CD4-positive, alpha-beta T cell (primary cell): ENCODE data around the gene ANKRD53. TPM values are rescaled to one million over a fixed set of nuclear protein-coding genes. Genes with fewer than 3 reads are reported as not detected.

ENCODE experiments used
- ATAC-seq: fragments of 200-7000 bp; cut with Tn5 transposase; one replicate; pipeline ENCODE4 v1.10.0; 2022; ENCODE audit warnings: mild to moderate bottlenecking; ENCODE audit not compliant: poor library complexity
- CTCF ChIA-PET: fragments of 350-600 bp; sonication (Branson Sonifier 250); formaldehyde crosslinking; loops from one replicate; lab custom pipeline; 2021; ENCODE audit warnings: antibody characterized with exemption, inconsistent platforms; lab: Charles Lee
- POLR2A ChIA-PET: fragments of 350-600 bp; sonication (Branson Sonifier 250); formaldehyde crosslinking; loops from one replicate; lab custom pipeline; 2021; ENCODE audit warnings: antibody characterized with exemption, inconsistent platforms; lab: Charles Lee
- DNase-seq, 14 experiments: peaks; one replicate each; pipeline ENCODE4 v3.0.0-alpha.2; 2013 to 2020; ENCODE audit warnings: mixed read lengths in 2 of 14
- H3K27ac ChIP-seq, 2 donors: one replicate each; pipeline versions ENCODE4 v1.5.1 to v1.7.0; 2013; ENCODE audit warnings: low read length in 2 of 2, low read depth in 1 of 2, mild to moderate bottlenecking in 1 of 2
- H3K27me3 ChIP-seq, 2 experiments: 1 replicate in 1 of 2; 2 replicates in 1 of 2; pipeline versions ENCODE4 v1.6.1 to v1.7.0; 2013; ENCODE audit warnings: low read length in 2 of 2, control low read depth in 1 of 2, mild to moderate bottlenecking in 1 of 2, moderate library complexity in 1 of 2; ENCODE audit not compliant: insufficient read depth in 2 of 2, control insufficient read depth in 1 of 2
- H3K36me3 ChIP-seq: one replicate; pipeline ENCODE4 v1.6.1; 2013; ENCODE audit warnings: low read length, control low read depth; ENCODE audit not compliant: insufficient read depth
- H3K4me1 ChIP-seq: one replicate; pipeline ENCODE4 v1.6.1; 2013; ENCODE audit warnings: low read length, control low read depth; ENCODE audit not compliant: insufficient read depth
- H3K4me3 ChIP-seq: one replicate; pipeline ENCODE4 v1.5.1; 2013; ENCODE audit warnings: mild to moderate bottlenecking, low read length, moderate library complexity
- H3K9me3 ChIP-seq, 2 experiments: 1 replicate in 1 of 2; 2 replicates in 1 of 2; pipeline versions ENCODE4 v1.6.1 to v1.7.0; 2013; ENCODE audit warnings: low read length in 2 of 2, mild to moderate bottlenecking in 2 of 2, control low read depth in 1 of 2, moderate library complexity in 1 of 2; ENCODE audit not compliant: control insufficient read depth in 1 of 2, insufficient read depth in 1 of 2
- H3K27ac Mint-ChIP-seq: one replicate; pipeline ENCODE4 v1.8.0; 2020; ENCODE audit warnings: mixed read lengths
- H3K27me3 Mint-ChIP-seq: one replicate; pipeline ENCODE4 v1.8.0; 2021; ENCODE audit warnings: mixed read lengths
- H3K36me3 Mint-ChIP-seq: one replicate; pipeline ENCODE4 v1.8.0; 2021; ENCODE audit warnings: low read depth, mixed read lengths
- H3K4me1 Mint-ChIP-seq: one replicate; pipeline ENCODE4 v1.8.0; 2021; ENCODE audit warnings: low read depth, mixed read lengths
- H3K4me3 Mint-ChIP-seq: one replicate; pipeline ENCODE4 v1.8.0; 2020; ENCODE audit warnings: mild to moderate bottlenecking, mixed read lengths
- H3K9me3 Mint-ChIP-seq: one replicate; pipeline ENCODE4 v1.8.0; 2020; ENCODE audit warnings: mixed read lengths
- intact Hi-C, 2 experiments: fragments of 100-400 bp; cut with DNase I in 1 of 2; cut with micrococcal nuclease in 1 of 2; formaldehyde crosslinking; loops; one replicate each; pipeline versions ENCODE4 v1.15.1 to v1.9.0; 2023 to 2025; cut with DNase I, micrococcal nuclease
- total RNA-seq, 174 experiments: library from RNA in 2 of 174; stranded (reverse) in 2 of 174; gene quantifications; one replicate each; pipeline ENCODE4 v1.2.3 and lab custom pipeline; 2021 to 2026
- TF ChIP-seq, protein P1 (sequence below): fragments of 200-600 bp; IDR thresholded peaks from one replicate; pipeline ENCODE4 v1.8.0; 2022; ENCODE audit warnings: antibody characterized with exemption, mild to moderate bottlenecking

Gene ANKRD53
- total RNA-seq, 2 experiments from 2014 or later: 0.42 to 1.2 TPM

DNA sequence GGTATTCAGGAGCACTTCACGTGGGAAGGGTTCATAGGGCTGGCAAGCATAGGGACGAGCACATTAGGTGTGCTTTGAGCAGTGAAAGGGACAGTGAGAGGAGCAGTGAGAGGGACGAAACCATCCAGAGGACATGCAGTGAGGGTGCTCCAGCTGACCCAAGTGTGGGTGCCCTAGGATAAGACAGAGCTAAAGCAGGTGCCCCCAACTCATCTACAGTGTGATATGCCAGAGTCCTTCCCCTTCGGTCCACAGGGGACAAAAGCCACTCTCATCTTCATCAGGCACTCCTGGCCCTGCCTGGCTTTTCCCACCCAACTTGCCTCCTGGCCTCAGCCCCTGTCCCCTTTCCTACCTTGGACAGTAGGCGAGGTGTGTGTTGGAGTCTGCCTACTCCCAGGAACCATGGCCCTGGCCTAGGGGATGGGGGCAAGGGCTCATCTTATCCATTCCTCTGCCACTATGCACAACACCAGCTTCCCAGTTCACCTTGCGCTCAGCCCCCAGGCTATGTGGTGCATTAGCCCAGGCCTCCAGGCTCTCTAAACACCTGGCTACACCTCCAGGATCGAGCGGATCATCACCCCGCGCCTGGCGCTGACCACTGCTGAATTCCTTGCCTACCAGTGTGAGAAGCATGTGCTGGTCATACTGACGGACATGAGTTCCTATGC is 16.1 kb upstream of the ANKRD53 start:
- Mint-ChIP-seq H3K4me1 (peaks cover 8% of the 10 kb centered on the region), H3K27ac (no peak overlapping the region), H3K27me3 (peaks cover 53% of the 10 kb centered on the region), H3K36me3 (no peaks in the 10 kb centered on the region), H3K4me3 (no peak overlapping the region), H3K9me3 (no peaks in the 10 kb centered on the region)
- H3K36me3 ChIP-seq: no peaks in the 10 kb centered on the region
- H3K27me3 ChIP-seq: peaks cover 22 to 30% of the 10 kb centered on the region in 2 experiments
- H3K4me3 ChIP-seq: no peak overlapping the region
- ATAC-seq (no peak), DNase-seq (no peak)
- peaks cover 17% of the 10 kb centered on the region for H3K4me1 ChIP-seq
- no peak overlapping the region for H3K27ac ChIP-seq
- intact Hi-C loops: no loop called here
- TF ChIP-seq, protein P1, sequence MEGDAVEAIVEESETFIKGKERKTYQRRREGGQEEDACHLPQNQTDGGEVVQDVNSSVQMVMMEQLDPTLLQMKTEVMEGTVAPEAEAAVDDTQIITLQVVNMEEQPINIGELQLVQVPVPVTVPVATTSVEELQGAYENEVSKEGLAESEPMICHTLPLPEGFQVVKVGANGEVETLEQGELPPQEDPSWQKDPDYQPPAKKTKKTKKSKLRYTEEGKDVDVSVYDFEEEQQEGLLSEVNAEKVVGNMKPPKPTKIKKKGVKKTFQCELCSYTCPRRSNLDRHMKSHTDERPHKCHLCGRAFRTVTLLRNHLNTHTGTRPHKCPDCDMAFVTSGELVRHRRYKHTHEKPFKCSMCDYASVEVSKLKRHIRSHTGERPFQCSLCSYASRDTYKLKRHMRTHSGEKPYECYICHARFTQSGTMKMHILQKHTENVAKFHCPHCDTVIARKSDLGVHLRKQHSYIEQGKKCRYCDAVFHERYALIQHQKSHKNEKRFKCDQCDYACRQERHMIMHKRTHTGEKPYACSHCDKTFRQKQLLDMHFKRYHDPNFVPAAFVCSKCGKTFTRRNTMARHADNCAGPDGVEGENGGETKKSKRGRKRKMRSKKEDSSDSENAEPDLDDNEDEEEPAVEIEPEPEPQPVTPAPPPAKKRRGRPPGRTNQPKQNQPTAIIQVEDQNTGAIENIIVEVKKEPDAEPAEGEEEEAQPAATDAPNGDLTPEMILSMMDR: no peak
- CTCF ChIA-PET: no interaction called here
- POLR2A ChIA-PET: no interaction called here
- no peaks in the 10 kb centered on the region for H3K9me3 ChIP-seq

DNA sequence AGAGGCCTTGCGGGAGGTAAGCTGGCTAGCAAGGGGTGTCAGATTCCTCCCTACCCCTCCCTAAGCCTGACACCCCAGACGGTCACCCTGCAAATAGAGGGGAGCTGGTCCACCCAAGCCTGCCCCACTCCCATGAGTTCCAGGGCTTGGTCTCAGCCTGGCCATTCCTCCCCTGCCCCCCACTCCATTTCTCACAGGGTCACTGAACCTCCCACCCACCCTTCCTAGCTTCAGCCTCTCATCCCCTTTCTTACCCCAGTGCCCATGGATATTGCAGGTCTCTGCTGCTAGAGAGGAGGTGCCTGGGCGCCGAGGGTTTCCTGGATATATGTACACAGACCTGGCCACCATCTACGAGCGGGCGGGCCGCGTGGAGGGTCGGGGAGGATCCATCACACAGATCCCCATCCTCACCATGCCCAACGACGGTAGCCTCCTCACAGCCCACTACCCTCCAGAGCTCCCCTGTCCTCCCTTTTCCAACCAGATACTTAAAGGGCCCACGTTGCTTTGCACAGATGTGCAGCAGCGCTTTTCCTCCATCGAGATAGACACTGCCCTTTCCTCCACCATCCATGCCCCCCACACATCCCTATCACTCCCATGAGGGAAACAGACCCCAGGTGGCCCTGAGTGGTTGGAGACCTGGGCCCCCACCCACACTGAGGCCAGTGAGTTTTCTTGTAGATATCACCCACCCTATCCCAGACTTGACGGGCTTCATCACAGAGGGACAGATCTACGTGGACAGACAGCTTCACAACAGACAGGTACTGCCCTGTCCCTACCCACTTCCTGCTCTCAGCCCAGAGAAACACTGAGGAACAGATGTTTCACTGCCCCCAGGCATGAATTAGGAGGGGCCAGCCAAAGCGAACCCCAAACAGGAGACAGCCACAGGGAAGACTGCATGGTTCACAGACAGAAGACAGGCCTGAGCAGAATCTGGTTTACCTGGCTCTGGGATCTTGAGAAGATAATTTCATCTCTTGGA is 15.2 kb upstream of the ANKRD53 start:
- ATAC-seq: no peak
- Mint-ChIP-seq H3K4me3 (no peak overlapping the region), H3K4me1 (peaks cover 8% of the 10 kb centered on the region), H3K36me3 (no peaks in the 10 kb centered on the region), H3K27ac (no peak overlapping the region), H3K9me3 (no peaks in the 10 kb centered on the region), H3K27me3 (peaks cover 49% of the 10 kb centered on the region)
- ChIA-PET CTCF (interaction anchor here (1.4 to 2.2 kb wide), 4 partner anchors 12 to 106 kb away, joined by 3 to 12 read pairs (median 8); partner anchors contain the start of gene NAGK), POLR2A (no interaction called here)
- H3K4me1 ChIP-seq: peaks cover 15% of the 10 kb centered on the region
- no peak overlapping the region for H3K4me3 ChIP-seq
- no peak for DNase-seq
- intact Hi-C loops: no loop called here
- no peaks in the 10 kb centered on the region for H3K9me3 ChIP-seq
- peaks cover 19 to 24% of the 10 kb centered on the region in 2 experiments for H3K27me3 ChIP-seq
- H3K36me3 ChIP-seq: no peaks in the 10 kb centered on the region
- TF ChIP-seq, protein P1: no peak
- H3K27ac ChIP-seq: no peak overlapping the region

DNA sequence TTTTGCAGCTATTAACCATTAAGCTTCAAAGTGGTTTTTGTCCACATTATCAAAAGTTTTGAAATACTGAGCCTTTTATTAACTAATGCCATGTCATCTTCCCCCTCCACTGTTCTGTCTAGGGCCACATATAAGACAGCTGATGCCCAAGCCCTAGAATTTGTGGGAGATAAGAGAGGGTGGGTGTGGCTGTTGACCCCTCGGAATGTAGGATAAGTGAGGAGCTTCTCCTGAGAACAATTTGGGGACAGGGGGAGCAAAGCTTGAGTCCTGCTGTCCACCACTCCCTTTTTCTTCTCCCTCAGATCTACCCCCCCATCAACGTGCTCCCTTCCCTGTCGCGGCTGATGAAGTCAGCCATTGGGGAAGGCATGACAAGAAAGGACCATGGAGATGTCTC is 14.3 kb upstream of the ANKRD53 start:
- CTCF ChIA-PET: interaction anchor here (0.6 to 2.2 kb wide), 13 partner anchors 10 to 105 kb away, joined by 3 to 16 read pairs (median 6); partner anchors contain the start of genes ANKRD53, NAGK and TEX261
- Mint-ChIP-seq H3K4me3 (no peak overlapping the region), H3K36me3 (no peaks in the 10 kb centered on the region), H3K27me3 (peaks cover 47% of the 10 kb centered on the region), H3K9me3 (no peaks in the 10 kb centered on the region), H3K27ac (no peak overlapping the region), H3K4me1 (peaks cover 8% of the 10 kb centered on the region)
- no peaks in the 10 kb centered on the region for H3K36me3 ChIP-seq
- intact Hi-C loops: no loop called here
- ATAC-seq: no peak
- H3K4me1 ChIP-seq: peaks cover 11% of the 10 kb centered on the region
- H3K4me3 ChIP-seq: no peak overlapping the region
- no peak for DNase-seq
- POLR2A ChIA-PET: interaction anchor here (1.2 kb wide), 1 partner anchor 16 kb away, joined by 4 read pairs; no protein-coding TSS in a partner anchor
- no peaks in the 10 kb centered on the region for H3K9me3 ChIP-seq
- TF ChIP-seq, protein P1: no peak
- H3K27ac ChIP-seq: no peak overlapping the region
- peaks cover 17 to 19% of the 10 kb centered on the region in 2 experiments for H3K27me3 ChIP-seq
